ENCODE measurements around the gene RNF213. TPM values are rescaled to one million over a fixed set of nuclear protein-coding genes. Genes with fewer than 3 reads are reported as not detected.
A peak's percentile ranks its signal among the peaks of the same experiment; 100 is the strongest.
"Not testable (repeated sequence)": the region's sequence is repeated elsewhere in the genome, so short reads cannot be mapped to it uniquely, and the experiment has no call there.

Gene RNF213
- total RNA-seq, 1 donor from 2014 or later, result 25.6 TPM

DNA sequence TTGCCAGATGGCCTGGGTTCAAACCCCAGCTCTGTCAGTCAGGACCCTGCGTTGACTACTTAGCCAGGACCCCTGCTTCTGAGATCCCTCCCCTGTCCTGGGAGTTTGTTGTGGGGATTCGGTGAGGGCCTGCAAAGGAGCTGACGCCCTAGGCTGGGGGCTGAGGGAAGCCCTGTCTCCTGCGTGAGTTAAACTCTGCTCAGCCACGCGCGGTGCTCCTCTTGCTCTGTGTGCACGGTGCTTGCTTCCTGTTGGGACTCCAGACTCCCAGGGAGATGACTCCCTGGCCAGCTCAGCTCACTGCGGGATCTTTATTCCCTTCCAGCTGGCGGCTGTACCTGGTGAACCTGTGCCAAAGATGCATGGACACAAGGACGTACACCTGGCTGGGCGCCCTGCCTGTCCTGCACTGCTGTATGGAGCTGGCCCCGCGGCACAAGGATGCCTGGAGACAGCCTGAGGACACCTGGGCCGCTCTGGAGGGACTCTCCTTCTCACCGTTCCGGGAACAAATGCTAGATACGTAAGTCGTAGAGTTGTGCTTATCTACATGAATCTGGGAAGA, 37.4 kb downstream of the RNF213 start:
- peak; percentile 7 for DNase-seq
- H3K27me3 ChIP-seq (ENCODE audit: low read depth), result no peaks in the 10 kb centered on the region
- peaks cover 6% of the 10 kb centered on the region for H3K9me3 ChIP-seq (replicated peaks)
- H3K4me3 ChIP-seq, result no peak overlapping the region
- TF ChIP-seq, protein P1, sequence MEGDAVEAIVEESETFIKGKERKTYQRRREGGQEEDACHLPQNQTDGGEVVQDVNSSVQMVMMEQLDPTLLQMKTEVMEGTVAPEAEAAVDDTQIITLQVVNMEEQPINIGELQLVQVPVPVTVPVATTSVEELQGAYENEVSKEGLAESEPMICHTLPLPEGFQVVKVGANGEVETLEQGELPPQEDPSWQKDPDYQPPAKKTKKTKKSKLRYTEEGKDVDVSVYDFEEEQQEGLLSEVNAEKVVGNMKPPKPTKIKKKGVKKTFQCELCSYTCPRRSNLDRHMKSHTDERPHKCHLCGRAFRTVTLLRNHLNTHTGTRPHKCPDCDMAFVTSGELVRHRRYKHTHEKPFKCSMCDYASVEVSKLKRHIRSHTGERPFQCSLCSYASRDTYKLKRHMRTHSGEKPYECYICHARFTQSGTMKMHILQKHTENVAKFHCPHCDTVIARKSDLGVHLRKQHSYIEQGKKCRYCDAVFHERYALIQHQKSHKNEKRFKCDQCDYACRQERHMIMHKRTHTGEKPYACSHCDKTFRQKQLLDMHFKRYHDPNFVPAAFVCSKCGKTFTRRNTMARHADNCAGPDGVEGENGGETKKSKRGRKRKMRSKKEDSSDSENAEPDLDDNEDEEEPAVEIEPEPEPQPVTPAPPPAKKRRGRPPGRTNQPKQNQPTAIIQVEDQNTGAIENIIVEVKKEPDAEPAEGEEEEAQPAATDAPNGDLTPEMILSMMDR (IDR thresholded peaks at IDR 0.05; ENCODE audit: borderline replicate concordance), result no peak
- intact Hi-C loops (cut with micrococcal nuclease), result no loop called here
- no peaks in the 10 kb centered on the region for H3K4me1 ChIP-seq
- H3K36me3 ChIP-seq, result peaks cover 100% of the 10 kb centered on the region
- H3K27ac ChIP-seq (replicated peaks), result no peak overlapping the region

GRCh38 chr17:80299350-80300100, 38.9 kb downstream of the RNF213 start:
- DNase-seq; H3K4me1 ChIP-seq; H3K4me3 ChIP-seq; intact Hi-C loops (cut with micrococcal nuclease); H3K27ac ChIP-seq (replicated peaks); H3K27me3 ChIP-seq (ENCODE audit: low read depth): not testable (repeated sequence)
- Histone ChIP-seq H3K9me3 (replicated peaks) (peaks cover 20% of the 10 kb centered on the region), H3K36me3 (peaks cover 100% of the 10 kb centered on the region)

- not testable (repeated sequence) for H3K27ac ChIP-seq (replicated peaks)
Observed at GRCh38 chr17:80300756-80301155, 40.1 kb downstream of the RNF213 start.

GRCh38 chr17:80303824-80304223, 43.2 kb downstream of the RNF213 start:
- intact Hi-C loops (cut with micrococcal nuclease), result no loop called here
- DNase-seq, result no peak
- TF ChIP-seq, protein P1 (IDR thresholded peaks at IDR 0.05; ENCODE audit: borderline replicate concordance), result no peak
- Histone ChIP-seq H3K4me3 (no peak overlapping the region), H3K4me1 (no peaks in the 10 kb centered on the region), H3K27ac (replicated peaks) (no peak overlapping the region), H3K27me3 (ENCODE audit: low read depth) (no peaks in the 10 kb centered on the region), H3K36me3 (peaks cover 100% of the 10 kb centered on the region), H3K9me3 (replicated peaks) (peaks cover 24% of the 10 kb centered on the region)

More at GRCh38 chr17:80300756-80301155, 40.1 kb downstream of the RNF213 start:
- Histone ChIP-seq H3K9me3 (replicated peaks) (peaks cover 24% of the 10 kb centered on the region), H3K36me3 (peaks cover 100% of the 10 kb centered on the region)
- intact Hi-C loops (cut with micrococcal nuclease); H3K4me3 ChIP-seq; H3K4me1 ChIP-seq; H3K27me3 ChIP-seq (ENCODE audit: low read depth): not testable (repeated sequence)
- peak; percentile 0 for DNase-seq

GRCh38 chr17:80307994-80308691, 47.5 kb downstream of the RNF213 start:
- Histone ChIP-seq H3K36me3 (peaks cover 98% of the 10 kb centered on the region), H3K4me1 (no peaks in the 10 kb centered on the region), H3K27me3 (ENCODE audit: low read depth) (no peaks in the 10 kb centered on the region), H3K4me3 (no peak overlapping the region), H3K27ac (replicated peaks) (no peak overlapping the region), H3K9me3 (replicated peaks) (peaks cover 18% of the 10 kb centered on the region)
- intact Hi-C loops (cut with micrococcal nuclease), result no loop called here
- DNase-seq, result no peak
- TF ChIP-seq, protein P1 (IDR thresholded peaks at IDR 0.05; ENCODE audit: borderline replicate concordance), result no peak

GRCh38 chr17:80308692-80309517, 48.3 kb downstream of the RNF213 start:
- no peaks in the 10 kb centered on the region for H3K27me3 ChIP-seq (ENCODE audit: low read depth)
- peaks cover 10% of the 10 kb centered on the region for H3K9me3 ChIP-seq (replicated peaks)
- no peak for DNase-seq
- no peak overlapping the region for H3K4me3 ChIP-seq
- H3K27ac ChIP-seq (replicated peaks), result no peak overlapping the region
- TF ChIP-seq, protein P1 (IDR thresholded peaks at IDR 0.05; ENCODE audit: borderline replicate concordance), result no peak
- H3K4me1 ChIP-seq, result no peaks in the 10 kb centered on the region
- intact Hi-C loops (cut with micrococcal nuclease), result no loop called here
- peaks cover 92% of the 10 kb centered on the region for H3K36me3 ChIP-seq

Data from left ventricle myocardium inferior (tissue), 1 donor.